ENCODE data around the gene QTRT2. TPM values are rescaled to one million over a fixed set of nuclear protein-coding genes. Genes with fewer than 3 reads are reported as not detected.

Gene QTRT2
- total and polyA plus RNA-seq, 10 of the 15 experiments (the other 5 are each of a cell fraction or from before 2014, with no cell fraction given): 17.8 to 42.3 (median 28.7) TPM

GRCh38 chr3:114056130-114057010, at the start of gene QTRT2, which contains the start of gene CCDC191 (continued):
- TF ChIP-seq, protein P1, sequence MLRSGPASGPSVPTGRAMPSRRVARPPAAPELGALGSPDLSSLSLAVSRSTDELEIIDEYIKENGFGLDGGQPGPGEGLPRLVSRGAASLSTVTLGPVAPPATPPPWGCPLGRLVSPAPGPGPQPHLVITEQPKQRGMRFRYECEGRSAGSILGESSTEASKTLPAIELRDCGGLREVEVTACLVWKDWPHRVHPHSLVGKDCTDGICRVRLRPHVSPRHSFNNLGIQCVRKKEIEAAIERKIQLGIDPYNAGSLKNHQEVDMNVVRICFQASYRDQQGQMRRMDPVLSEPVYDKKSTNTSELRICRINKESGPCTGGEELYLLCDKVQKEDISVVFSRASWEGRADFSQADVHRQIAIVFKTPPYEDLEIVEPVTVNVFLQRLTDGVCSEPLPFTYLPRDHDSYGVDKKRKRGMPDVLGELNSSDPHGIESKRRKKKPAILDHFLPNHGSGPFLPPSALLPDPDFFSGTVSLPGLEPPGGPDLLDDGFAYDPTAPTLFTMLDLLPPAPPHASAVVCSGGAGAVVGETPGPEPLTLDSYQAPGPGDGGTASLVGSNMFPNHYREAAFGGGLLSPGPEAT (IDR thresholded peaks at IDR 0.05; ENCODE audit: low read depth): peak; percentile 91
- peak; percentile 100 for TF ChIP-seq CREM (IDR thresholded peaks at IDR 0.05; ENCODE audit: low read depth)
- TF ChIP-seq RFX5 (IDR thresholded peaks at IDR 0.05; ENCODE audit: low read depth, low read length): peak; percentile 90
- TF ChIP-seq ATF7 (IDR thresholded peaks at IDR 0.05; ENCODE audit: low read depth): peak; percentile 72
- TF ChIP-seq POLR2A (IDR thresholded peaks at IDR 0.05; ENCODE audit: low read depth, low read length): peak; percentile 54
- peak; percentile 66; the same call in 2 of the 3 replicates for TF ChIP-seq POU2F2 (IDR thresholded peaks at IDR 0.05; ENCODE audit: borderline replicate concordance, low read depth, low read length)
- TF ChIP-seq IKZF1 (conservative IDR thresholded peaks at IDR 0.05): peak; percentile 97
- TF ChIP-seq MXI1 (IDR thresholded peaks at IDR 0.05; ENCODE audit: low read depth, low read length): peak; percentile 100
- TF ChIP-seq, protein P2, sequence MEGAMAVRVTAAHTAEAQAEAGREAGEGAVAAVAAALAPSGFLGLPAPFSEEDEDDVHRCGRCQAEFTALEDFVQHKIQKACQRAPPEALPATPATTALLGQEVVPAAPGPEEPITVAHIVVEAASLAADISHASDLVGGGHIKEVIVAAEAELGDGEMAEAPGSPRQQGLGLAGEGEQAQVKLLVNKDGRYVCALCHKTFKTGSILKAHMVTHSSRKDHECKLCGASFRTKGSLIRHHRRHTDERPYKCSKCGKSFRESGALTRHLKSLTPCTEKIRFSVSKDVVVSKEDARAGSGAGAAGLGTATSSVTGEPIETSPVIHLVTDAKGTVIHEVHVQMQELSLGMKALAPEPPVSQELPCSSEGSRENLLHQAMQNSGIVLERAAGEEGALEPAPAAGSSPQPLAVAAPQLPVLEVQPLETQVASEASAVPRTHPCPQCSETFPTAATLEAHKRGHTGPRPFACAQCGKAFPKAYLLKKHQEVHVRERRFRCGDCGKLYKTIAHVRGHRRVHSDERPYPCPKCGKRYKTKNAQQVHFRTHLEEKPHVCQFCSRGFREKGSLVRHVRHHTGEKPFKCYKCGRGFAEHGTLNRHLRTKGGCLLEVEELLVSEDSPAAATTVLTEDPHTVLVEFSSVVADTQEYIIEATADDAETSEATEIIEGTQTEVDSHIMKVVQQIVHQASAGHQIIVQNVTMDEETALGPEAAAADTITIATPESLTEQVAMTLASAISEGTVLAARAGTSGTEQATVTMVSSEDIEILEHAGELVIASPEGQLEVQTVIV (IDR thresholded peaks at IDR 0.05; ENCODE audit: borderline replicate concordance, partially characterized antibody): peak; percentile 65
- TF ChIP-seq SIX5 (IDR thresholded peaks at IDR 0.05; ENCODE audit: low read depth, low read length, severe bottlenecking): peak; percentile 97
- peak; percentile 70; the same call in 1 of the 2 replicates for TF ChIP-seq PKNOX1 (IDR thresholded peaks at IDR 0.05)
- TF ChIP-seq STAT3 (IDR thresholded peaks at IDR 0.05; ENCODE audit: low read depth, low read length): no peak
- TF ChIP-seq TARDBP (IDR thresholded peaks at IDR 0.05; ENCODE audit: borderline replicate concordance): peak; percentile 93; the same call in 1 of the 2 replicates
- peak; percentile 91 for TF ChIP-seq NFYB (IDR thresholded peaks at IDR 0.05; ENCODE audit: insufficient read depth, low read depth, low read length)
- TF ChIP-seq, protein P3, sequence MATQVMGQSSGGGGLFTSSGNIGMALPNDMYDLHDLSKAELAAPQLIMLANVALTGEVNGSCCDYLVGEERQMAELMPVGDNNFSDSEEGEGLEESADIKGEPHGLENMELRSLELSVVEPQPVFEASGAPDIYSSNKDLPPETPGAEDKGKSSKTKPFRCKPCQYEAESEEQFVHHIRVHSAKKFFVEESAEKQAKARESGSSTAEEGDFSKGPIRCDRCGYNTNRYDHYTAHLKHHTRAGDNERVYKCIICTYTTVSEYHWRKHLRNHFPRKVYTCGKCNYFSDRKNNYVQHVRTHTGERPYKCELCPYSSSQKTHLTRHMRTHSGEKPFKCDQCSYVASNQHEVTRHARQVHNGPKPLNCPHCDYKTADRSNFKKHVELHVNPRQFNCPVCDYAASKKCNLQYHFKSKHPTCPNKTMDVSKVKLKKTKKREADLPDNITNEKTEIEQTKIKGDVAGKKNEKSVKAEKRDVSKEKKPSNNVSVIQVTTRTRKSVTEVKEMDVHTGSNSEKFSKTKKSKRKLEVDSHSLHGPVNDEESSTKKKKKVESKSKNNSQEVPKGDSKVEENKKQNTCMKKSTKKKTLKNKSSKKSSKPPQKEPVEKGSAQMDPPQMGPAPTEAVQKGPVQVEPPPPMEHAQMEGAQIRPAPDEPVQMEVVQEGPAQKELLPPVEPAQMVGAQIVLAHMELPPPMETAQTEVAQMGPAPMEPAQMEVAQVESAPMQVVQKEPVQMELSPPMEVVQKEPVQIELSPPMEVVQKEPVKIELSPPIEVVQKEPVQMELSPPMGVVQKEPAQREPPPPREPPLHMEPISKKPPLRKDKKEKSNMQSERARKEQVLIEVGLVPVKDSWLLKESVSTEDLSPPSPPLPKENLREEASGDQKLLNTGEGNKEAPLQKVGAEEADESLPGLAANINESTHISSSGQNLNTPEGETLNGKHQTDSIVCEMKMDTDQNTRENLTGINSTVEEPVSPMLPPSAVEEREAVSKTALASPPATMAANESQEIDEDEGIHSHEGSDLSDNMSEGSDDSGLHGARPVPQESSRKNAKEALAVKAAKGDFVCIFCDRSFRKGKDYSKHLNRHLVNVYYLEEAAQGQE (IDR thresholded peaks at IDR 0.05; ENCODE audit: low read depth, low read length): no peak
- TF ChIP-seq SREBF2 (IDR thresholded peaks at IDR 0.05; ENCODE audit: low read length): no peak
- peak; percentile 81 for TF ChIP-seq NR2C1 (IDR thresholded peaks at IDR 0.05)
- peak; percentile 2; the same call in 1 of the 2 replicates for TF ChIP-seq ELK1 (IDR thresholded peaks at IDR 0.05; ENCODE audit: low read depth, low read length)
- TF ChIP-seq NFYA (IDR thresholded peaks at IDR 0.05; ENCODE audit: borderline replicate concordance, low read depth, low read length): peak; percentile 38

Measured in GM12878 (cell line).